ENCODE data around the gene GPR143.

DNA sequence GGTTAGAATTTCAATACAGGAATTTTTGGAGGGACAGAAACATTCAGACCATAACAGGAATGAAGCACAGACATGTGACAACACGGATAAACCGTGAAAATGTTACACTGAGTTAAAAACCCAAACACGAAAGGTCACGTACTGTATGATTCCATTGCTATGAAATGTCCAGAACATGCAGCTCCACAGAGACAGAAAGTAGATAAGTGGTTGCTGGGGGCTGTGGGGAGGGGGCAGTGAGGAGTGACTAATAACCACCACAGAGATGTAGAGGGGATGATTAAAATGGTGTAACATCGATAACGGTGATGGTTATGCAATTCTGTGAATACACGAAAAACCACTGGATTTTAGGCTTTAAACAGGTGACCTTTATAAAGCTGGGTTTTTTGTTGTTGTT, 8.3 kb downstream of the GPR143 start:
- TF ChIP-seq, protein P1, sequence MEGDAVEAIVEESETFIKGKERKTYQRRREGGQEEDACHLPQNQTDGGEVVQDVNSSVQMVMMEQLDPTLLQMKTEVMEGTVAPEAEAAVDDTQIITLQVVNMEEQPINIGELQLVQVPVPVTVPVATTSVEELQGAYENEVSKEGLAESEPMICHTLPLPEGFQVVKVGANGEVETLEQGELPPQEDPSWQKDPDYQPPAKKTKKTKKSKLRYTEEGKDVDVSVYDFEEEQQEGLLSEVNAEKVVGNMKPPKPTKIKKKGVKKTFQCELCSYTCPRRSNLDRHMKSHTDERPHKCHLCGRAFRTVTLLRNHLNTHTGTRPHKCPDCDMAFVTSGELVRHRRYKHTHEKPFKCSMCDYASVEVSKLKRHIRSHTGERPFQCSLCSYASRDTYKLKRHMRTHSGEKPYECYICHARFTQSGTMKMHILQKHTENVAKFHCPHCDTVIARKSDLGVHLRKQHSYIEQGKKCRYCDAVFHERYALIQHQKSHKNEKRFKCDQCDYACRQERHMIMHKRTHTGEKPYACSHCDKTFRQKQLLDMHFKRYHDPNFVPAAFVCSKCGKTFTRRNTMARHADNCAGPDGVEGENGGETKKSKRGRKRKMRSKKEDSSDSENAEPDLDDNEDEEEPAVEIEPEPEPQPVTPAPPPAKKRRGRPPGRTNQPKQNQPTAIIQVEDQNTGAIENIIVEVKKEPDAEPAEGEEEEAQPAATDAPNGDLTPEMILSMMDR (IDR thresholded peaks at IDR 0.05): no peak
- TF ChIP-seq POLR2A (IDR thresholded peaks at IDR 0.05): no peak

All from lower leg skin (tissue), 3 donors.